GM10248 (cell line): ENCODE measurements around the gene MRPS18A.
A peak's percentile ranks its signal among the peaks of the same experiment; 100 is the strongest.

ENCODE experiments used
- CTCF ChIA-PET: fragments of 300-600 bp; sonication (Branson Sonifier 250); formaldehyde crosslinking; extraction: SDS; loops from one replicate; lab custom pipeline; 2021; ENCODE audit warnings: antibody characterized with exemption; lab: Yijun Ruan, JAX
- POLR2A ChIA-PET: fragments of 350-650 bp; sonication (Branson Sonifier 250); formaldehyde crosslinking; extraction: SDS; loops from one replicate; lab custom pipeline; 2020; ENCODE audit warnings: antibody characterized with exemption; lab: Yijun Ruan, JAX
- DNase-seq: peaks from one replicate; pipeline ENCODE4 v3.0.0; 2012; ENCODE audit errors: extremely low spot score
- CTCF ChIP-seq: IDR thresholded peaks from 2 replicates; pipeline ENCODE4 v1.5.1; 2012; ENCODE audit warnings: mild to moderate bottlenecking, low read depth; ENCODE audit errors: extremely low read depth, missing control alignments, control extremely low read depth

The MRPS18A gene

DNA sequence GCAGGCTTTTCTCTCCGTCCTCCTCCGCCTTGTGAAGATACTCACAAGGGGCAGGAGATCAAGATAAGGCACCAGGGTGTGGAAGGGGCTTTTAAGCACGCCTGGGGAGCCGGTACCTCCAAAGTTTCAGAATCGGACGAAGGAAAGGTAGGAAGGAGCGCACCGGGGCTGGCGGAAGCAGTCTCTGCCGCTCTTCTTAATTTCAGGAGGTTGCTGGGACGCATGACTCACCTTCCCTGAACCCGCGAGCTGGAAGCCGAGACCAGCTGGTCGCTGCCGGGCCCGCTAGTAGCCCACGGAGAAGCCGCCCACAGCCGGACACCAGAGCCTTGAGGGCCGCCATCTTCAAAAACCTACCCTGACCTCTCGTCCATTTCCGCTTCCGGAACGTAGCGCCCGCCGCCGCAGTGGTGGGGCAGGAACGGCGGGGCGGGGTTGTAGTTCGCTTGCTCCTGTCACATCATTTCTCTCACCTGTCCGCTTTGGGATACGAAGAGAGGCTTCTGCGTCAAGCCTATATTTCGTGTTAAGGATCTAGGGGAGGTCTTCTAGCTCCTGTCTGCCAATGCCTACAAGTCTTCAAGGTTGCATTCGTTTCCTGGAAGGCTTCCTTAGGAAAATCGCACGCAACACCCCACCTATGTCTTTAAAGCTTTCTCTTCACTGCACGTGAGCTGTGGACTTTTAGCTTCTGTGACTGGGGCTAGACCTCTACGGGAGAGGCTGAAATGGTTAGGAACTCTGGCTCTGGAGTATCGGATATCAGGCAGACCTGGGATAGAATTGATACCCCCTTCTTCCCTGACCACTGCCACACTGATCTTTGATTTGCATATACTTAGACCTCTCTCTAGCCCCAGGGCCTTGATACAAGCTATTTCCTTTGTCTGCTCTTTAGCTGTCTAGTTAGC lies at the start of gene MRPS18A:
MRPS18A (minus strand) TSS at position 355 of the 911 bp plus-strand sequence; CDS start at position 343, 12 bp downstream.
- DNase-seq: peak; percentile 90
- CTCF ChIA-PET: interaction anchor here (0.7 to 14.3 kb wide), 11 partner anchors 9 to 550 kb away, joined by 3 to 152 read pairs (median 6); no protein-coding TSS in a partner anchor
- POLR2A ChIA-PET: no interaction called here
- no peak for TF ChIP-seq CTCF

DNA sequence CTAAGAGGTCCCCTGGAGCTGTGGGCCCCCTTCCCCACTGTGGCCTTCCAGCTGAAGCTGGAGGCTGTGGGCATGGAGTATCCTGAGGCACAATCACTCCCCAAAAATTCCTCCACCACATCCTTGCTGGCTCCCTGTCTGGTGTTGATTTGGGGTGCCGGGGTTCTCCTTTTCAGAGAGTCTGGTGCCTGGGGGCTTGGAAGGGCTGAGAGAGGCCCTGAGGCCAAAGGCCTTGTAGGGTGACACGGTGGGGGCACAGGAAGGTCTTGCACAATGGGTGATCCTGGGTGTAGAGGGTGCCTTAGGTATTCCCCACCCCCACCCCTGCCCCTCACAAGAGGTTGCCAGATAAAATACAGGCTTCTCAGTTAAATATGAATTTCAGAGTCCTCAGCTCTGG lies 49.3 kb upstream of the MRPS18A start:
- TF ChIP-seq CTCF: no peak
- ChIA-PET CTCF (interaction anchor here (1.6 kb wide), 1 partner anchor 12 kb away, joined by 4 read pairs; no protein-coding TSS in a partner anchor), POLR2A (no interaction called here)
- DNase-seq: no peak

DNA sequence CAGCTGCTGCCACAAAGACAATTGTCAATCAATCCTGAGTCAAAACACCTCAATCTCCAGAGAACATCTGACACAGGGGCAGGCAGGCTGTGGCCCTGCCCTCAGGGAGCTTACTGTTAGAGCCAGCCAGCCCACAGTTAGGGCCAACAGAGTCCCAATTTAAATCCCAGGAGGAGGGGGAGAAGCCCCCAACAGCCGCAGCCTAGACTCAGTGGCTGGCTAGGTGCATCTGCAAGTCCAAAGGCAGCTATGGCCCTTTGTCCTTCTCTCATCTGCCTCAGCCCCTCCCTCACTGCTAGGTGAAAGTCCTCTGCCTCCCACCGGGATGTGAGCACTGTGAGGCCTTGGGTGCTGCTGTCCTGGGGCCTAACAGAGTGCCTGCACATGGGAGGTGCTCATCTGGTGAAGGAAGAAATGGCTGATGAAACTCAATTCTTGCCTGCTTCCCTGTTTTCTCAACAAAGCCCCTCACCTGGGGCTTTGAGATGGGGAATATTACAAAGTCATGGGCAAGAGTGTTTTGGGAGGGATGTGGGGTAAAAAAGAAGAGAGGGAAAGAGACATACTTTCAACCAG lies 48.7 kb upstream of the MRPS18A start:
- POLR2A ChIA-PET: no interaction called here
- DNase-seq: no peak
- CTCF ChIA-PET: interaction anchor here (1.0 to 3.4 kb wide), 4 partner anchors 8 to 29 kb away, joined by 3 to 26 read pairs (median 4); no protein-coding TSS in a partner anchor
- TF ChIP-seq CTCF: no peak

GRCh38 chr6:43735642-43736199 lies 48.1 kb upstream of the MRPS18A start:
- CTCF ChIA-PET: interaction anchor here (1.0 to 3.4 kb wide), 7 partner anchors 8 to 33 kb away, joined by 3 to 26 read pairs (median 4); partner anchors contain the start of gene VEGFA
- DNase-seq: no peak
- TF ChIP-seq CTCF: no peak
- POLR2A ChIA-PET: no interaction called here

DNA sequence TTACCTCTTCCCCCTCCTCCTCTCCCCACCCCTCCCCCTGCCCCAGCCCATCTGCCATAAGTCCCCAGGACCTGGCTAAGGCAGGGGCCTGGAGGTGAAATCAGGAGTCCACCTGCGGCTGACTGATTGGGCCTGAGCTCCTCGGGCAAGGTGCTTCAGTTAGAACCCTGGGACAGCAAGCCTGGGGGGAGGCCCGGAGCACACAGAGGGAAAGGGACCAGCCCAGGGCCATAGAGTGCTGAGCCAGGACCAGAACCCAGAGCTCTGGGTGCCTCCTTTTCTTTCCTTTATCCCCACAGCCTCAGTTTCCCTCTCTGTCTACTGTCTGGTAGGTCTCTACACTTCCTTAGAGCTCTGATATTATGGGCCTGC lies 46.7 kb upstream of the MRPS18A start:
- ChIA-PET CTCF (interaction anchor here (1.0 to 3.4 kb wide), 11 partner anchors 9 to 345 kb away, joined by 3 to 26 read pairs (median 5); partner anchors contain the start of gene VEGFA), POLR2A (interaction anchor here (0.6 kb wide), 1 partner anchor 323 kb away, joined by 3 read pairs; no protein-coding TSS in a partner anchor)
- TF ChIP-seq CTCF: no peak
- DNase-seq: no peak

DNA sequence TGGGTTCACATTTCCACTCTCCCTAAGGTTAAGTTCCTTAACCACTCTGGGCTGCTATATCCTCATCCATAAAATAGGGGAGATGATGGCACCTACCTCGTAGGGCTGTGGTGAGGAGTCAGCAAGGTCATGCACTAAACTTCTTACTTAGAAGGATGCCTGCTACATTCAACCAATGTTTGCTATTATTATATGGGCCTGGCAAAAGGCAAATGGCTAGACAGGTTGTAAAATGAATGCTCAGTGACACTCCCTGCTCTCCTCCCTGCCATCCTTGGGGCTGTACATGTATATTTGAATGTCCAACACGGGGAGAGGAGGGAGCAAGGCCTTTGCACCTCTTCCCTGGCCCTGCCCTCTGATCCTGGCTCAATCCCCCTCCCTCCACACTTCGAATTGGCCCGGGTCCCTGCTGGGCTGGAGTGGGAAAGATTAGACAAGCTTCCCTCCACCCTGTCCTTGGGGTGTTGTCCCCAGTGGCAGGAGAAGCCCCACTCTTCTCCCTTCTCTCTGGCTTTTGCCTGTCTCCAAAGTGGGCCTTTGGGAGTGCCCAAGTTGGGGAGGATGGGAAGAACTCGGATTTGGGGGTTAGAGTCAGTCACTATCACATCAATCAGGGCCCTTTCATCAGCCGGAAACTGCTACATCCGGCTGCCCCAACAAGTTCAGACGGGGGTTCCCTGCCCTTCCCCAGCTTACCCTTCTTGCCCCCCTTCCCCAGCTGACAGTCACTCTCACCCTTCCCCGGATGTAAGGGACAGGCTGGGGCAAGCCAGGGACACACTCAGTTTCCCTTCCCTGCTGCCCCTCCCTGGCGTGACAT lies 46.1 kb upstream of the MRPS18A start:
- ChIA-PET POLR2A (interaction anchor here (0.6 kb wide), 1 partner anchor 324 kb away, joined by 3 read pairs; no protein-coding TSS in a partner anchor), CTCF (interaction anchor here (1.0 to 3.4 kb wide), 10 partner anchors 9 to 345 kb away, joined by 3 to 26 read pairs (median 5); partner anchors contain the start of gene VEGFA)
- peak; percentile 56 for DNase-seq
- no peak for TF ChIP-seq CTCF
